Coronary artery (tissue), 2 donors: ENCODE results near the gene ZNF775.

Experiments
- DNase-seq: peaks from one replicate; pipeline ENCODE4 v3.0.0-alpha.2; 2017; ENCODE audit warnings: low spot score
- H3K27ac ChIP-seq, 2 donors: fragments of 200-600 bp; sonication (generic); one replicate each; pipeline ENCODE4 v1.5.1; 2016 to 2019
- H3K4me3 ChIP-seq: fragments of 200-600 bp; sonication (generic); 2 replicates; pipeline ENCODE4 v1.5.1; 2016; ENCODE audit warnings: mild to moderate bottlenecking, moderate library complexity
- CTCF ChIP-seq: fragments of 200-600 bp; sonication (generic); IDR thresholded peaks from one replicate; pipeline ENCODE4 v1.5.1; 2019; ENCODE audit warnings: antibody characterized with exemption

ZNF775 gene

GRCh38 chr7:150446288-150446938 is 67.3 kb downstream of the ZNF775 start:
- Histone ChIP-seq H3K27ac (no peak overlapping the region), H3K4me3 (no peak overlapping the region)
- DNase-seq, result no peak
- TF ChIP-seq CTCF, result no peak
